Prostate gland (tissue), 2 donors: ENCODE results near the gene OR10V1.

Experiments
- POLR2A ChIP-seq: fragments of 450-650 bp; IDR thresholded peaks from one replicate; pipeline ENCODE4 v1.6.1; 2016; ENCODE audit warnings: antibody characterized with exemption, mild to moderate bottlenecking
- TF ChIP-seq, protein P1 (sequence below), 4 experiments: fragments of 200-600 bp in 2 of 4; fragments of 450-650 bp in 2 of 4; sonication (generic) in 2 of 4; IDR thresholded peaks; 1 replicate in 3 of 4; 2 replicates in 1 of 4; pipeline ENCODE4 v1.5.1; 2016 to 2019; ENCODE audit warnings: antibody characterized with exemption in 4 of 4, mild to moderate bottlenecking in 2 of 4, moderate library complexity in 2 of 4

DNA sequence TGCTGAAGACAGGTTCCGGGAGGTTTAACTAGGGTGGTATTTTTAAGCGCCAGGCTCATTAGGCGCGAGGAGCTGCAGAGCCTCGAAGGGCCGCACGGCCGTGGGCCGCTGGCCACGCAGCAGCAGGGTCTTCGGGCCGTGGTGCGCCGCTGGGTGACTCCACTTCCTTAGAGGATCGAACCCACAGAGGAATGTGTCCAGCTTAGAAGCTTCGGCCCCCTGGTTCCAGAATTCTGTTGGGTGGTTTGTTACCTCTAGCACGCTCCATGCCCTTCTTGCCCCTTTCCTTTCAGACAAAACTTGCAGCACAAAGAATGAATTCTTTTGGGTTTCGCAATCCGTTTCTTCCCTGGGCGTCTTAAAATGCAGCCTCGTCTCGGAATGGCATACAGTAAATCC is 44.0 kb downstream of the OR10V1 start:
- TF ChIP-seq, protein P1, sequence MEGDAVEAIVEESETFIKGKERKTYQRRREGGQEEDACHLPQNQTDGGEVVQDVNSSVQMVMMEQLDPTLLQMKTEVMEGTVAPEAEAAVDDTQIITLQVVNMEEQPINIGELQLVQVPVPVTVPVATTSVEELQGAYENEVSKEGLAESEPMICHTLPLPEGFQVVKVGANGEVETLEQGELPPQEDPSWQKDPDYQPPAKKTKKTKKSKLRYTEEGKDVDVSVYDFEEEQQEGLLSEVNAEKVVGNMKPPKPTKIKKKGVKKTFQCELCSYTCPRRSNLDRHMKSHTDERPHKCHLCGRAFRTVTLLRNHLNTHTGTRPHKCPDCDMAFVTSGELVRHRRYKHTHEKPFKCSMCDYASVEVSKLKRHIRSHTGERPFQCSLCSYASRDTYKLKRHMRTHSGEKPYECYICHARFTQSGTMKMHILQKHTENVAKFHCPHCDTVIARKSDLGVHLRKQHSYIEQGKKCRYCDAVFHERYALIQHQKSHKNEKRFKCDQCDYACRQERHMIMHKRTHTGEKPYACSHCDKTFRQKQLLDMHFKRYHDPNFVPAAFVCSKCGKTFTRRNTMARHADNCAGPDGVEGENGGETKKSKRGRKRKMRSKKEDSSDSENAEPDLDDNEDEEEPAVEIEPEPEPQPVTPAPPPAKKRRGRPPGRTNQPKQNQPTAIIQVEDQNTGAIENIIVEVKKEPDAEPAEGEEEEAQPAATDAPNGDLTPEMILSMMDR (IDR thresholded peaks at IDR 0.05), result peak in 2 of 4 experiments; percentile 4 to 9
- TF ChIP-seq POLR2A, result no peak
